NAMALWA (cell line): Measurements from ENCODE around the gene ALDH3A2.
"Not testable (repeated sequence)": the region's sequence is repeated elsewhere in the genome, so short reads cannot be mapped to it uniquely, and the experiment has no call there.

ENCODE experiments used
- DNase-seq: peaks from one replicate; pipeline ENCODE4 v3.0.0-alpha.2; 2015; ENCODE audit warnings: low spot score

Gene ALDH3A2

DNA sequence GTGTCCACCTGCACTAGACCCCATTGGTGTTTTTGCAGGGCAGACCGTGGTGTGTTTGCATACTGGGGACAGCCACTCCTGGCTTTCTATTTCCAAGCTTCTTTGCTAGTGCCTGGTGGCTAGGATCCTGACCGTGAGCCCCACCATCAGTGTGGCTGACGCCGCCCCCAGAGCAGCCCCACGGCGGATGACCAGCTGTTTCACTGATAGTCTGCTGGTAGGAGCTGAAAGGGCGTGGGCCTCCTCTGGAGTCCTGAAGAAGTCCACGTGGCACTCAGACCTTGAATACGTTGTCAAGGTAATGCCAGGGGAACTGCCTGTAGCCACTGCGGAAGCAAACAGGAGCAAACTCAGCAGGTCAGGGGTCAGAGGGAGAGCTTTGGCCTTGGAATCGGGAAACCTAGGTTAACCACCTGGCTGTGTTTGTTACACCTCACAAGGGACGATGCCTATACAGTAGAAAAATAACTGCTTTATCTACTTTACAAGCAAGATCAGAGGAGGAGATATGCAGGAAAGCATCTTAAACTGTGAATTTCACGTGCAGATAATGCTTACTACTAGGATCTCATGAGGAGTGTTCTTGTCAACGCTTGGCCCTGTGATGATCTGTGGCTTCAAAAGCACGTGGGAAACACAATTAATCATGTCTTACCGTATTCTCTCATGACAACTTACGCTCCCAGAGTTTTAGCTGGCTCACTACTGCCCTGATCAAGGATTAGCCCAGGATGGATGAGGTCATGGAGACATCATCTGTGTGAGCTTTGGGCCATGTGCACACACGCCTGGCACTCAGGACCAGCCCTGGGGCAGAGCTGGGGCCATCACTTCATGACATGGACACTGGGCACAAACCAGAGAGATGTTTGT lies 30.3 kb downstream of the ALDH3A2 start:
- DNase-seq, result no peak

DNA sequence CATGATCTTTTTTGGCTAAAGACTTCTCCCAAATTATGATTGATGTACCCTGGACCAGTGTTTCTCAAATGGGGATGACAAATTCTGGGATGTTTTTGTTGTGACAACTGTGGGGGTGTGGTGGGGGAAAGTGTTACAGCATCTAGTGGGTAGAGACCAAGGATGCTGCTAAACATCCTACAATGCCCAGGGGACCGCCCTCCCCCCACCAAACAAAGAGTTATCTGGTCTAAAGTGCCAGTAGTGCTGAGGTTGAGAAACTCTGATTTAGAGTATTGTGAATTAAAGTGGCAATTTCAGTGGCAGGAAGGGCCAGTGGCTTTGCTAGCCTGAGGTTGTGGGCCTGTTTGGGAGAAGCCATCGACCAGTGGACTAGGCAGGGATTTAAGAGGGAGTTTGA lies 34.6 kb downstream of the ALDH3A2 start:
- DNase-seq, result no peak

DNA sequence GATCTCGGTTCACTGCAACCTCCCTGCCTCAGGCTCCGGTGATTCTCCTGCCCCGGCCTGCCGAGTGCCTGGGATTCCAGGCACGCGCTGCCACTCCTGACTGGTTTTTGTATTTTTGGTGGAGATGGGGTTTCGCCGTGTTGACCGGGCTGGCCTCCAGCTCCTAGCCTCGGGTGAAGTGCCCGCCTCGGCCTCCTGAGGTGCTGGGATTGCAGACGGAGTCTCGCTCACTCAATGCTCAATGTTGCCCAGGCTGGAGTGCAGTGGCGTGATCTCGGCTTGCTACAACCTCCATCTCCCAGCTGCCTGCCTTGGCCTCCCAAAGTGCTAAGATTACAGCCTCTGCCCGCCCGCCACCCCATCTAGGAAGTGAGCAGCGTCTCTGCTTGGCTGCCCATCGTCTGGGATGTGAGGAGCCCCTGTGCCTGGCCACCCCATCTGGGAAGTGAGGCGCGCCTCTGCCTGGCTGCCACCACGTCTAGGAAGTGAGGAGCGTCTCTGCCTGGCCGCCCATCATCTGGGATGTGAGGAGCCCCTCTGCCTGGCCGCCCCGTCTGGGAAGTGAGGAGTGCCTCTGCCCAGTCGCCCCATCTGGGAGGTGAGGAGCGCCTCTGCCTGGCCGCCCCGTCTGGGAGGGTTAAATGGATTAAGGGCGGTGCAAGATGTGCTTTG lies 36.5 kb downstream of the ALDH3A2 start:
- not testable (repeated sequence) for DNase-seq

DNA sequence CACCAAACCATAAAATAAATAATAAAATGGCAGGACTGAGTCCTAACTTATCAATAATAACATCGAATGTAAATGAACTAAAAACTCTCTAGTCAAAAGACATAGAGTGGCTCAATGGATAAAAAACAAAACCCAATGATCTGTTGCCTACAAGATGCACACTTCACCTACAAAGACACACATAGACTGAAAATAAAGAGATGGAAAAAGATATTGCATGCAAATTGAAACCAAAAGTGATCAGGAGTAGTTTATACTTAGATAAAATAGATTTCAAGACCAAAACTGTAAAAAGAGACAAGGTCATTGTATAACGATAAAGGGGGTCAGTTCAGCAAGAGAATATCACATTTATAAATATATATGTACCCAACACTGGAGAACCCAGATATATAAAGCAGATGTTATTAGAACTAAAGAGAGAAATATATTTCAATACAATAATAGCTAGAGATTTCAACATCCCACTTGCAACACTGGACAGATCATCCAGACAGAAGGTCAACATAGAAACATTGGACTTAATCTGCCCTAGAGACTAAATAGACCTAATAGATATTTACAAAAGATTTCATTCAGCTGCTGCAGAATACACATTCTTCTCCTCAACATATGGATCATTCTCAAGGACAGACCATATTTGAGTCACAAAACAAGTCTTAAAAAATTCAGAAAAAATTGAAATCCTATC lies 38.0 kb downstream of the ALDH3A2 start:
- DNase-seq, result no peak

DNA sequence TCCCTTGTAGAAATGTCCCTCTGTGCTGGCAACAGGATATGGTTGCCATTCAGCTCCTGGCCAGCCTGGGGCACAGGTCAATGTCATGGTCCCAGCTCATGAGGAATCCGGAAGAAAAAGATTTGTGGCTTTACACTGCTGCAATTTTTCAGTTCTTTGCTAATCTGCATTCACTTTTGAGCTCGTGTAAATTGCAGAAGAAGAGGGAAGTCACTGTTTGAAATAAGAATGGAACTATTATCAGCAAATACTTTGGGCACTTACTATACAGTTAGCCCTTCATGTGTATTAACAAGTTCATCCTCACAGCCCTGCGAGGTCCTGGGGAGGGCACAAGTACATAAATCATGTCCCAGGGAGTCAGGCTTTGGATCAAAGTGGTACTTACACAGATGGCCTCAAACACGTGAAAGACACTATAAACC lies 53.7 kb downstream of the ALDH3A2 start:
- DNase-seq, result no peak

DNA sequence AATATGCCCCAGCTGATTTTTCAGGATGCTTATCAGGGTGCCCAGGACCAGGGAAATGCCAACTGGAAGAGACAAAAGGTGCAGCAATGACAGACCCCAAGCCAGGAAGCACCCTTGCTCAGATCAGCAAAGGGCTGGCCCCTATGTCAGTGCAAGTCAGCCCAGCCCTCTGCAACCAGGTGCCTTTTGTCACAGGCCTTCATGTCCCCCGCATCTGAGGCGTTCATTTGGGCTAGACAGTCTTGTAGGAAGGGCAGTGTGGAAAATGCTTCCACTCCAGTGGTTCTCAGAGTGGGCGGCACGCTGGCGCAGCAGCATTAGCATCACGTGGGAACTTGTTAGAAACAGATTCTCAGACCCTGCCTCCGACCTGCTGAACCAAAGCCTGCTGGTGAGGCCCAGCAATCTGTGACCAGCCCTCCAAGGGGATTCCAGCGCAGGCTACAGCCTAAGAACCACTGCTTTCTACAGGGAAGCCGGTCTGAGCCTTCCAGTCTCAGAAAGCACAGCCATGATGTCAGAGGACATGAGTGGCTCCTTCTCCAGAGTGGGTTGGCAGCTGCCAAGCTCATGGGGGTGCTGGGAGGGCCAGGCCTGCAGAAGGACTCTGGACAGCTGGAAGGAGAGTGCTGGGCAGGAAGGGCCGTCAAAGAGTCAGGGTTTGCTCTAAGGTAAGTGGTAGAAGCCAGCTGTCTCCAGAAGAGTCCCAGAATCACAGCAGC lies 54.7 kb downstream of the ALDH3A2 start:
- no peak for DNase-seq

DNA sequence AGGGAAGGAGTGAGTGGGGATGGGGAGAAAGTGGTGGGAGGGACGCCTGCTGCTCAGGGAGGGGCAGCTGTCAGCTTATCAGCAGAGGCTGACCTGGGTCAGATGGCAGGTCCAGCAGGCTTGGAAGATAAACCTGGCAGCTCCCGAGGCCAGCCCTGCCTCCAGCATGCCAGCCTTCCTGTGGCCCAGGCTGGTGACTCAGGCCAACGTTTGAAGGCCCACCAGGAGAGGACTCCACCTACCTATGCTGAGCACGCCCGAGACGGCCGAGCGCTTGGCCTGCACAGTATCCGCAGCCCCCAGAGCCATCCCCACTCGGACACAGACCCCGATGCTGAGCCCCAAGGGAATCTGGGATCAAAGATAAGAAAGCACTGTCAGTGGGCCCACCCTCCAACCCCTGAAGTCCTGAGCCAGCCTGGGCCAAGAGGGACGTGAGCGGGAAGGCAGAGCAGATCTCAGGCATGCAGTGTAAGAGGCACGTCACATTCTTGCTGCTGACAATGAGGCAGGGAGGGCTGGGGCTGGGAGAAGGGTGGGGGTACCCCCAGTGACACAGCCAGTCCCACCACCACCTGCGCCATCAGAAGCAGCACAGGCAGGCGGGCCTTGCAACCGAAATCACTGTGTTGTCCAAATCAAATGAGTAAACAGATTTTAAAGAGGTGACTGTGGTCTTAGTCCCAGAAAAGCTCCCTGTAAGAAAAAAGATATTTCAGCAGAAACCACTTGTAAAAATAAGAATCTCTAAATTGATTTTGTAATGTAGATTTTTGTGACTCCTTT lies 55.5 kb downstream of the ALDH3A2 start:
- no peak for DNase-seq

DNA sequence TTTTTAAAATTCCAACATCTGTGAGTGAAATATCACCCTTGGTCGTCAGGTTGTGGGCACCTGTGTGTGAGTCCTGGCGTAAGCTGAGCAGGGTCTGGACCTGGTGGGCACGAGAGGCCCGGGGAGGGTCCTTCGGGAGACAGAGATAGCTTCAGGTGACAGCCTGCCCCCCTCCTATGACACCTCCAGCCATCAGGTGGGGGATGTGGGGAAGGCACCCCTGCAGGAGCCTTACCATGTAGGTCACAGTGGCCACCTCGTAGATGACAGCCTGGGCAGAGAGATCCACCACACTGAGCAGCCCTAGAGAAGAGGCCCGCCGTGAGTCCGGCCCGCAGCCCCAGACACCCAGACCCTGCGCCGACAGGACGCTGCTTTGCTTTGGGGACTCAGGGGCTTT lies 56.6 kb downstream of the ALDH3A2 start:
- DNase-seq, result no peak

DNA sequence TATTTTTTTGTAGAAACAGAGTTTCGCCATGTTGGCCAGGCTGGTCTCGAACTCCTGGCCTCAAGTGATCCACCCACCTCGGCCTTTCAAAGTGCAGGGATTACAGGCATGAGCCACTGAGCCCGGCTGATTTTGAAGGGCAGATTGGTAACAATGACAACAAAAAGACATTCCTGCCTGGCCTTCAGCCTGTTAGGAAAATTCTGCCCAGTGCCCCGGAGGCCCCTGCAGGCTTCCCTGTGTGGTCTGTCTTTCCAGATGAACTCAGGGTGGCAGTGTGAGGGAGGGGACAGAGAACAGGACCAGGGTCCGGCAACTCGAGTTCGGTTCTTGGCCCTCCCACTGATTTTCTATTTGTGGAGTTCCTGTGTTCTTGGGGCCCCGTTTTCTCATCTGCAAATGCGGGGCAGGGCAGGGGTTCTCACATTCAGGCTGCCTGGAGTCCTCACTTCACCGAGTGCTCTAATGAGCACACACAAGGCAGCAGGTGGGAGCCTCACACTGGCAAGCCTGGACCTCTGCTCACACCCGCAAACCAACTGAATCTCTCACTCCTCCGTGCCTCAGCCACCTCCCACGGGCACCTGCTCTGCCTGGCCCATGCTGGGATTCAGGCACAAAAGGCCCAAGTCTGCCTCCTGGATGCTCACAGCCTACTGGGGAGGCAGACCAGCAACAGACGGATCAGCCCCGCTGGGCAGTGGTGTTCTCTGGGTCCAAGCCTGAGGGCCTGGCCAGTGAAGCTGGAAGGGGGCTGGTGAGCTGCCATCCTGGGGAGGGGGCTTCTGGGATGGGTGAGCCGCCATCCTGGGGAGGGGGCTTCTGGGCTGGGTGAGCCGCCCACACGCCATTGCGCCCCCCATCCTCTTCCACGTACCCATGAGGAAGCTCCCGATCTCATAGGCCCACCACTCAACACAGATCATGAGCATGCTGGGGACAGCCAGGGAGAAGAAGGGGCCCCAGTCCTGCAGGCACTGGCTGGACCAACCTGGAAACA lies 57.5 kb downstream of the ALDH3A2 start:
- no peak for DNase-seq

DNA sequence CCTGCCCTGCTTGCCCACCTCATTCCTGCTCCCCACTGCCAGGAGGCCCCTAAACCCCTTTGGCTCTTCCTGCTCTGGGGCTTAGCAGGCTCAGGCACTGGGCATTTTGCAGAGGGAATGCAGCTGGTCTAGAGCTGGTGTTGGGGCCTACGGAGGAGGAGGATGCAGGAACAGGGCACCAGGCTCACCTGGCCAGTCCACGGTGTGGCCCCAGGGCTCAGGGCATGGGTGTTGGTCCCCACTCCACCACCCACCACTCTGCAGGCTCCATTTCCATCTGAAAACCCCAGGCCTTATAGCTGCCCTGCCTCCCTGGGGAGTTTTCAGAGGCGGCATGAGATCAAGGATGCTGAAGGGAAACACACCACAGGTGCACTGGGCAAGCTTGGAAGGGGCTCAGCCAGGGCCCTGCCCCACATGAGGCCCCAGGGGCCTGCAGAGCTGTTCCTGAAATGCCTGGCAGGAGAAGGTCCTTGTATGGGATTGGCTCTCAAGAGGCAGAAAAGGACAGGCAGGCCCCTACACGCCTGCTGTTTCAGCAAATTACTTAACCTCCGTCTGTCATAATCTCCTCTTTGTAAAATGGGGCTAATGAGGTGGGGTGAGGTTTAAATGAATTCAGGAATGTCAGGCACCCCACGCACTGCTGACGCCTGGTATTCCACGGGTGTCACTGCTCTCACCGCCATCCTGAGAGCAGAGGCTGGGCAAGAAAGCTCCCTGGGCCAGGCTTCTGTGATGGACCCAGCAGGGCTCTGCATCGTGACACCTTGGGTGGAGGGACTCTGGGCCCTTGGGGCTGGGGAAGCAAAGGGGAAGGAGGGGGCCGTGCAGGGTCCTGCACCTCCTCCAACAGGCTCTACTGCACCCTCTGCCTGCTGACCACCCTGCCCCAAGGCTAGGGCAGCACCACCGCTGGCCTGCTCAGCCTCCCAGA lies 58.5 kb downstream of the ALDH3A2 start:
- DNase-seq, result no peak

DNA sequence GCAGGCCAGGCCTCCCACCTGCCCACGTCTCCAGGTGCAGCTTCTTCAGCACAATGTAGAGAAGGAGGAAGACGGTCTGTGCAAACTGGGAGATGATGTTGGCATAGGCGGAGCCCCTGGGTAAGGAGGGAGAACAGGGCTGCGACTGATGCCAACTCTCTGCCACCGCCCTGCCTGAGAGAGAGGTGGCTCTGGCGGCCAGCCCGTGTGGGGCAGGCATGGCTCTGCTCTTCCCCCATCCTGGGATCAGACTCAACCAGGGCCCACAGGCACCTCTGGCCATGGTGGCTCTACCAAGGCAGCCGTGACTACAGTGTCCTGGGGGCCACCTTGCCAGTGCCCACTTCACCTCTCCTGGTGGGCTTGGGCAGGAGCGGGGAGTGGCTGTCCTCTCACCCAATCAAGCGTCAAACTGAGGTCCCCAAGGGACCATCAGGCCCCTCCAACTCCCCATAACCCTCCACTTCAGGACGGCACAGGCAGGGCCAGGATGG lies 59.2 kb downstream of the ALDH3A2 start:
- DNase-seq, result no peak

DNA sequence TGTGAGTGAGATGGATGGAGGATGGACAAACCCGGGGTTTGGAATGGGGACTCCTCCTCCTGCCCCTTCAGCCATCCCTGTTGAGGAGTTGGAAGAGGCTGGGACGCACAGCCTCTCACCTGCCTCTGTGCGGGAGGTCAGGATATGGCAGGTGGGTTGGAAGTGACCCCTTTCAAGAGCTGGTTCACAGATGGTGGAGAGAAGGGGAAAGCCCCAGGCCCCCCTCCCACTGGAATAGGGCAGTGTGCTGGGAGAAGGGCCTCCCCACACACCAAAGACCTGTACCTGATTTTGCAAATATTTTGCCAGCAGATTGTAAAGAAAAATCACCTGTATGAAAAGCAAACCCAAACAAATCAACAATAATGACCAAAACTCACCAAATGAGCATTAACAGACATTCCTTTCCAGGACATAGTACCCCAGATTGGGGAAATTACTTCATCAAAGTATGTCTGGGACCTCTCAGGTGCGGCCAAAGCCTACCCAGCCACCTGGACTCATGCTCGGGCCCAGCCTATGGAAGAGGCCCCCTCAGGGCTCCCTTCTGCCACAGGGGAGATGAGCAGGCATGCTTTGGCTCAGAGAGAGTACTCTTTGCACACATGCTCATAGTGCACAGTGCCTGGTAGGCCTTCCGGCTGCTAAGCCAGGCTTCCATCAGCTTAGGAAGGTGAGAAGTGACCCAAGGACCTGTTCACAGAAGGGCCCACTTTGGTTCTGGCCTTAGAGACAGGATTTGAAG lies 60.1 kb downstream of the ALDH3A2 start:
- no peak for DNase-seq

DNA sequence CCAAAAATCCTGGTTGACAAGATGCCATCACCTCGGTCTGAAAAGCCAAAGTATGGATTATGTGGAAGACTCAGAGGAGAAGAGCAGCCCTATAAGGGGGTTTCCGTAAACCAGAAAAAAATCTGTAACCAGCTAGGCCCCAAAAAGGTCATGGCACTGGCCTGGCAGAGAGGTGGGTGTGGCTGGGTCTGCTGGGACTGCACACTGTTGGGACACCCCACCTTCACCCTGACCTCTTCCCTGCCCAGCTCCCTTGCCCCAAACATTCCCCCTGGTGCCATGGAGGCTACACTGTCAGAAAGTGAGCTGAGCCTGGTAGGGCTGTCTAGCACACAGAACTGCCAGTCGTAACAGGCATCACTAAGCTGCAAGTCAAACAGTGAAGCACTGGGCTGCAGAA lies 61.3 kb downstream of the ALDH3A2 start:
- DNase-seq, result no peak

DNA sequence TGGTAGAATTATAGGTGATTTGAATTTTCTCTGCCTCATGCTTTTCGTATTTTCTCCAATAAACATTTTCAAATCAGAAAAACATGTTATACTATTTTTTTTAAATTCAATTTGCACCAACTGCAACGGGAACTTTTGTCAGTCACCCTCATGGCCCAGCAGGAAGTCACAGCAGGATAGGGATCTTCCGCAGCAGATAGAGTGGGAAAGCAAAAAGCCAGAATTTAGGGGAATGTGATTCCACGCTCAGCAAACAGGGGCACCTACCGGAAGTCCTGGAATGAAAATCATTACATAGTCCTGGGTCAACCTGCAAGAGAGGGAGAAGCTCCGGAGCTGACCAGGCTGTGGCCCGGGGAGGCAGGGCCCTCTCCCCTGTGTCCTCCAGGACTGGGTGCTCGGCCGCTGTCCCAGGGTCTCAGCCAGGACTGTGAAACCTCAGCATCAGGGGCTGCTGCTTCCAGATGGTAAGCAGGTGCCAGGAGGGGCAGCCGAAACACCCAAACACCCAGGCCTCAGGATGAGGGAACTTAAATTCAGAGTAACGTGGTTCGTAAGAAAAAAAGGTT lies 64.0 kb downstream of the ALDH3A2 start:
- DNase-seq, result no peak

DNA sequence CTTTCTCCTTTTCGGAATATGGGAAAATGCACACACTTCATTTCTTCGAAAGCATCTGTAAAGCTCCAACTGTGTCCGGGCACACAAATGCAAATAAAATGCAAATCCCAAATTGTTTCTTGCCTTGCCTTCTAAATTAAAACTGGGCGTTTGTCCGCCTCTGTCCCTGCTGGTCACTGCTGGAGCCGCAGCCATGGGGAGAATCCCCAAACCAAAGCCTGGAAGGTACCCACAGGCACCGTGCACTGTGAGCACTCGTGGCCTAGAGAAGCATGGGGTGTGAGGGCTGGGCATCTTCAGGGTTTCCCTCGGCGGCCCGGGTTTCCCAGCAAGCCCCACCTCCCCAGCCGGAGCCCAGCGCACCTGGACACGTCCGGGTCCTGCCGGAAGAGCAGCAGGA lies 64.9 kb downstream of the ALDH3A2 start:
- peak; percentile 1 for DNase-seq

DNA sequence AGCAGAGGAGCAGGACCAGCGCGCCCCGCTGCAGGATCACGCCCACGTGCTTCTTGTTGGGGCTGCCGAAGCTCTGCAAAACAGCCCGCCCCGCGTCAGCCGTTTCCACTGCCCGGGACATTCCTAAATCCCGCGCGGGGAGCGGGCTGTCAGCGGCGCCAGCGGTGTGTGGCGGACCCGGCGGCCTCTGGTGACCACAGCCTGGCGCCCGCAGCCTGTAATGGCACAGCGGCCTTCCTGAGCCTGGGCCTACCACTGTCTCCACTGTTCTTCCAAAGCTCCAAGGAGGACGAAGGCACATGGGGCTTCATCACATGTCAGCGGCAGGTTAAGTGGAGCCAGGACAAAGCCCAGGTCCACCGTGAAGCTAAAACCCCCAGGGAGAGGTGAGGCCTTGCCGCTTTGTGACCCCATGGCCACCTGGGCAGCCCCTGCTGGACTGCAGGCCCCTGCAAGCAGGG lies 65.4 kb downstream of the ALDH3A2 start:
- DNase-seq, result no peak

DNA sequence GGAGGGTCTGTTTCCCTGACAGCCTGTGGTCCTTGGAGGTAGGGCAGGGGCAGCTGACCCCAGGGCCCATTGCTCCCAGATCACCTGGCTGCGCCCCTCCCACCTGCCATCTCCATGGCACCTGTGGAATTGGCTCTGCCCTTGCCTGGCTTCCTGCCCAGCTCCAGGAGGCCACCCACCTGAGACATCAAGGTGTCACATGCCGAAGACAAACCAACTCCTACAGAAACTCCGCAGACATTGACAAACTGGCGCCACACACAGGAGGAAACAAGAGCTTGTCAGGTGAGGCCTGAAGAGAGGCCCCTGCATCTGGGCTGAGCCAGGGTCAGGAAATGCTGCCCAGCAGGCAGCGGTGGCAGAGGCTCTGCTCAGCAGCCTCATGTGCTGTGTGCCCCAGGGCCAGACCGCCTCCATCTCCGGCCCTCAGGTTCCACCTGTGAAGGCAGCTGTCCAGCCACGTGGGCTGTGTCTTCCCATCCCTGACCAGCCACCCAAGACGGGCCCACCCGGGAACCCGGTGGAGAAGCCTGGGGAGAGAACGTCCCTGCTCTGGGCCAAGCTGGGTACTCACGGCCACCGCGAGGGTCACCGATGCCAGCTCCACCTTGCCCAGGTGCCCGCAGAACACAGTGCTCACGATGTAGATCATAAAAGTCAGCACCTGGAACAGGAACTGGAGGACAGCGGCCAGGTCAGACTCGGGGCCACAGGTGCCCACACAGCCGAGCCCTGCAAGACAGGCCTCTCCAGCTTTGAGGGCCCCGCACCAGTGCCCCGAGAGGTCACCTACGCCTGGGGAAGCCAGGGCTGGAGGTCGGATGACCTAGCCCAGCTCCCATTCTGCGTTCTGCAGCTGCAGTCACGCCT lies 66.2 kb downstream of the ALDH3A2 start:
- DNase-seq, result no peak
